GM20431 (cell line): ENCODE data around the gene SCAMP1.
"Not testable (repeated sequence)": the region's sequence is repeated elsewhere in the genome, so short reads cannot be mapped to it uniquely, and the experiment has no call there.

Source experiments
- in situ Hi-C: fragments of 300-500 bp; cut with MseI, MboI; formaldehyde crosslinking; loops from one replicate; pipeline ENCODE4 v1.15.0; 2020; ENCODE audit warnings: low sequenced_read_pairs; ENCODE audit not compliant: unreplicated experiment

The SCAMP1 gene

DNA sequence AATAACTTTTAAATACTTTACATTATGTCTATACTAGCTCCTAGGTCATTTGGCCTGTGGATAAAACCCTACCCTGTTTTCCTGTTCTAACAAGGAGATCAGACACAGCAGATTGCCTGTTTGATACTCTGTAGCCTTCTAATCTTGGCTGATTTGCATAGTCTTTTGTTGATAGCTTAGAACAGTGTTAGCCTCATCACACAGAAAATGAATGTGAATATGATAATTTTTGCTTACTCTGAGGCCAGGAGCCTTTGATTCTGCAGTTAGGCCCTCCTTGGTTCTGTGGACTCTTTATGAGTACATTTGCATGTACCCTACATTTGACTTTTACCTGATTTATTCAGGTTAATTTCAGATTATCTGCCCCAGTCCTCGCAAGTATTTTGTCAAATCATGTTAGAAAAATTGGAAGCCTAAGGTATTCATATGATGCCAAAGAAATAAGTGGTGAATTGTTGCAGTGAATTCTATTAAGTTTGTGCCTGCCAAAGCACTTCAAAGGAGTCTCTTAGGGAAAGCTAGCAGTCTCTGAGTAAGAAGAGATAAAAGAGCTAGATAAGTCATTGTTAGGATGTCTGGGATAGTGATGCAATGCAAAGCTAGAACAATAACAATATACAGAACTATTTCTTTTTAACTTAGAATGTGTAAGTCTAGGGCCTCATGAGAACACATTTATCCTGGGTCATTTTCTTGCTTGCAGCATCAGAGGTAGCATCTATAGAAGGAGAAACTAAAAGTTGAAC is 56.4 kb downstream of the SCAMP1 start:
- in situ Hi-C loops = no loop called here

DNA sequence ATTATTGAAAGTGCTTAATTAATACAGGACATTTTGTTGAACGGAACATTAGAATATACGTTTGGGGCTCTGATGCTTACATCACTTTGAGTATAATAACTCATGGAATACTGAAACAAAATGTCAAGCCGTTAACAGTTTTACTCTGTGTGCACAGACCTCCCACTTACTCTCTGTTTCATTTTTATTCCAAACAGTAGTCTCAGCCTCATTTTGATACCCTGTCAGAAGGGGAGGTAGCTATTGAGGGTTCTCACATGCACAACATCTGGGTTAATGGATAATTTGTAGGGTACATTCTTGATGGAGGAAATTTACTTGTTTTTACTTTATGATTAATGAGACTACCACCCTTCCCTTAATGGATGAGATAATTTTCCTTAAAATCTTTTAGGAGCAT is 59.0 kb downstream of the SCAMP1 start:
- in situ Hi-C loops = no loop called here

DNA sequence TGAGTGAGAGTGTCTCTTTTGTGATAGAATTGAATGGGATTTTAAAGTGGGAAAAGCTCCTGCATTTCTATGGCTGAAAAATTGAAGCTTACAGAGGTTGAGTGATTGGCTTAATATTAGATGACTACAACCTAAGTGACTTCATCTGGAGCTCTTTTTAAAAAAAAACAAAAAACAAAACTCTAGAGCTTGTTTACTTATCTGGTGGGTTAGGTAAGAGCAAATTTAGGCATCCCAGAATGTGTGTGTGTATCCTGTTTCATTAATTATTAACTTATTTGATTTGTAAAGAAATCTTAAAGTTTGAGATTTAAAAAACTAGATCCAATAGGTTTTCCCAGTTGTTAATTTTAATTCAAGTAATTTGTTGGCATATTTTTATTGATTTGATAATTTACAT is 60.1 kb downstream of the SCAMP1 start:
- in situ Hi-C loops = no loop called here

DNA sequence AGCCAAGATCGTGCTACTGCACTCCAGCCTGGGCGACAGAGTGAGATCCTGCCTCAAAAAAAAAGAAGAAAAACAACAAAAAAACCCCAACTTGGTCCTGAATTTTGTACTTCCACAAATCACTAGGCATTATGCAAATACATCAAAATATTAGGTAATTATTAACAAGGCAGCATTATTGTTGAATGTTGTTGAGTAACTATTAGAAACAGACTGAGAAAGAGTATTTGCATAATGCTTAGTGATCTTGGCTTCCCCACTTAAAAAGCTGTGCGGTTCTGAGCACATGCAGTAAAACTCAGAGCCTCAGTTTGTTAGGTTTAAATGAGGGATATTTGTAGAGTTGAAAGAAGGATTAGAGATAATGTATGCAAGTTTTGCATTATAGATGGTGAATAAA is 64.2 kb downstream of the SCAMP1 start:
- in situ Hi-C loops = no loop called here

DNA sequence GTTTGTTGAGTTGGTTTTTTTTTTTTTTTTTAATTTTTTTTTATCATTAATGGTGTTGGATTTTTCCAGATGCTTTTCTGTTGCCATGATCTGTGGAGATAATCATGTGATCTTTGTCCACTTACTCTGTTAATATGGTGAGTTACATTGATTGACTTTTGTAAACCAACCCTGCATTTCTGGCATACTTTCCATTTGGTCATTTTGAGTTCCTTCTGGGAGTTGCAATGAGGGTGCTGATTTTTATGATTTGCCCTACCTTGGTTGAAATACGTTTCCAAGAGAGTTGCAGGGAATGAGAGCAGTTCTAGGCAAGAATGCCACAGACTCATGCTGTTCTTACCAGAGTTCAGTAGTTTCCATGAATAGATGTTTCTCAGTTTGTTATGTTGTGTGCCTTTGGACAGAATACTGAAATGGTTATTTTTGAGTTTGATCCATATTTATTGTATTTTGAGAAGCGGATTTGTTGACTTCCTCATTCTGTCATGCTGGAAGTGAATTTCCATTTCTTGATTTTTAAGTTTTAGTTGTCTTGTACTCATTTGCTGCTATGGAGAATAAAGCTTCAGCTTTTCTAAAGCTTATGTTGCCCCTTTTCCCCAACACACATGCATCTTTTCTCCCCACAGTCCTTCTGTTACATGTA is 69.0 kb downstream of the SCAMP1 start:
- in situ Hi-C loops = no loop called here

DNA sequence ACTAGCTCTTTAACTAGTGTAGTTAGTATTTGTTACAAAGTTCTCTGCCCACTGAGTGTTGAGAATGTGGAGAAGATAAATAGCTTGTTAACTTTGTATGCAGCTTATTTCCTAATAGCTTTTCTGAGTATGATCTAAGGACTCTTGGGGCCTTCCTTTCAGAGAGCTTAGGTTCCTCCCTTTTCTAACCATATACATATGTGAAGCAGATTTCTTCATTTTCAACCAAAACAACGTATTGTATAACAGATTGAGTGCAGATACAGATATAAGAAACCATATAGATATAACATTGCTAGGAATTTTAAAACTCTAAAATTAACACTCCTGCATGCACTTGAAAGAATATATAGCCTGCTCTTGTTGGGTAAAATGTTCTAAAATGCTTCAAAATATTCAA is 70.4 kb downstream of the SCAMP1 start:
- in situ Hi-C loops = no loop called here

DNA sequence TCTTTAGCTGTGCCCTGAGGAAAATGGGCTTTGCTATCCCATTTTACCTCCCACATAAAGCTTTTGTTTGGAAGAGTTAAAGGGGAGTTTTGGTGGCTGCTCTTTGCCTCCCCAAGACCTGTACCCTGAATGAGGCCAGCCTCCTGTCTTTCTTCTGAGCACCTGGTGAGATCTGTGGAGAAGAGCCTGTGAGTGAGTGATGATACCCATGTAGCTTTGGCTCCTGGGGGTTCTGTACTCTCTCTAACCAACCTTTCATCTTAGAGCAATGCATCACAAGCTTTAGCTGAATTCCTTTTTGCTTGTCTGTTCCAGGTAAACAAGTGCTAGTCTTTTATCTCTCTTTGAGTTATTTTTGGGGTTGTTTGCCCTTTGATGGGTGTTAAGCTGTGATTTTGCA is 73.6 kb downstream of the SCAMP1 start:
- in situ Hi-C loops = no loop called here

DNA sequence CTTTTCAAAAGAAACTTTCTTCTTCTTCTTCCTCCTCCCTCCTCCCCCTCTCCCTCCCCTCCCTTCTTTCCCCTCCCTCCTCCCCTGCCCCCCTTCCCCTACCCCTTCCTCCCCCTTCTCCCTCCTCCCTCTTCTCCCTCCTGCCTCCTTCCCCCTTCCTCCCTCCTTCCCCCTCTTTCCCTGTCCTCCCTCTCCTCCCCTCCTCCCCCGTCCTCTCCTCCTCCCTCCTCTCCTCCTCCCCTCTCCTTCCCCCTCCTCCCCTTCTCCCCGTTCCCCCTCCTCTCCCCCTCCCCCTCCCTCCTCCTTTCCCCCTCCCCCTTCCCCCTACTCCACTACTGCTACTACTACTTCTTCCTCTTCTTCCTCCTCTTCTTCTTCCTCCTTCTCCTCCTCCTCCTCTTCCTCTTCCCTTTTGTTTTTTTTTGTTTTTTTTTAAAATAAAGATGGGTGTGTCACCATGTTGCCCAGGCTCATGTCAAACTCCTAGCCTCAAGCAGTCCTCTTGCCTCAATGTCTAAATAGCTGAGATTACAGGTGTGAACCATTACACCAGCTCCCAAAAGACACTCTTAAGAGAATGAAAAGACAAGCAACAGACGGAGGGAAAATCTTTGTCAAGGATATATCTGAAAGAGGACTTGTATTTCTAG is 87.5 kb downstream of the SCAMP1 start:
- in situ Hi-C loops = no loop called here

DNA sequence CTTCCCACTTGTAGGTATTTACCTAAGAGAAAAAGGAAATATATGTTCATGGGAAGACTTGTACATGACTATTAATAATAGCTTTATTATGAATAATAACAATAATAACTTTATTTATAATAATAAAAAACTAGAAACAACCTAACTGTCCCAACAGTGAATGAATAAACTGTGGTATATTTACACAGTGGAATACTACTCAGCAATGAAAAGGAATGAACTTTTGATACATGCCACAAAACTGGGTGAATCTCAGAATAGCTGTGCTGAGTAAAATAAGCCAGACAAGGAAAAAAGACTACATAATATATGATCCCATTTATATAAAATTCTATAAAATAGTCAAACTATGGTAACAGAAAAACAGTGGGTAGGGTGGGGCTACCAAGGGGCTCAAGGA is 88.7 kb downstream of the SCAMP1 start:
- in situ Hi-C loops = no loop called here

DNA sequence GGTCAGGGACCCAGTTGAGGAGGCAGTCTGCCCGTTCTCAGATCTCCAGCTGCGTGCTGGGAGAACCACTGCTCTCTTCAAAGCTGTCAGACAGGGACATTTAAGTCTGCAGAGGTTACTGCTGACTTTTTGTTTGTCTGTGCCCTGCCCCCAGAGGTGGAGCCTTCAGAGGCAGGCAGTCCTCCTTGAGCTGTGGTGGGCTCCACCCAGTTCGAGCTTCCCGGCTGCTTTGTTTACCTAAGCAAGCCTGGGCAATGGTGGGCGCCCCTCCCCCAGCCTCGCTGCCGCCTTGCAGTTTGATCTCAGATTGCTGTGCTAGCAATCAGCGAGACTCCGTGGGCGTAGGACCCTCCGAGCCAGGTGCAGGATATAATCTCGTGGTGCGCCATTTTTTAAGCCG is 97.1 kb downstream of the SCAMP1 start:
- in situ Hi-C loops = not testable (repeated sequence)

DNA sequence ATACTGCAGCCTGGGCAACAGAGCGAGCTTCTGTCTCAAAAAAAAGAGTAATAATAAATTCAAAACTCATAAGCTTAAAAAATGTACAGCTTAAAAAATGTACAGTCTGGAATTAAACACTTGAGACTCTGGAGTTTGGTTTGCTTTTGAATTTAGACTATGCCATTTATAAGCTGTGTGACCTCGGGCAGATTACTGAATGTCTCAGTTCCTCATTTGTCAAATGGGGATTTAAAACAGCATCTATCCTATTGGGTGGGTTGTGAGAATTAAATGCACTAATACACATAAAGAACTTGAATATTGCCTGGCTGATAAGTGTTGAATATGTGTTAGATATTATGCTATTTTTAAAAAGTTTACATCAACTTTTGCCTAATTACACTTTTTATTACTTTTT is 98.4 kb downstream of the SCAMP1 start:
- in situ Hi-C loops = no loop called here

DNA sequence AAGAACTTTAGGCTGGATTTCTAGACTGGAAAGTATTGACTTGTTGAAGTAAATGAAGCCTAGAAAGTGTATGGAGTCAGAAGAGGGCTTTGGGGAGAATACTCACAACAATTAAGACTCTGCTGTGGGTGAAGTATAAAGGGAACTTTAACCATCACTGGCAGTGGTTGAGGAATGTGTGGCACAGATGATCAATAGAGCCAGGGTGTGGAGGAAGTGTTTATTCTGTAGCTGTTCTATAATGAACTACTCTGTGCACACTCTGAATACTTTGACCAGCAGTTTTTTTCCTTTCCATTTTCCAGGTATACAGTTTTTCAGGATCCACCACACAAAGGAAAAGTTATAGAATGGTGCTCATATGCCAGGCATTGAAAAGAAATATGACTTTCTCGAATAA is 106.7 kb downstream of the SCAMP1 start:
- in situ Hi-C loops = no loop called here

DNA sequence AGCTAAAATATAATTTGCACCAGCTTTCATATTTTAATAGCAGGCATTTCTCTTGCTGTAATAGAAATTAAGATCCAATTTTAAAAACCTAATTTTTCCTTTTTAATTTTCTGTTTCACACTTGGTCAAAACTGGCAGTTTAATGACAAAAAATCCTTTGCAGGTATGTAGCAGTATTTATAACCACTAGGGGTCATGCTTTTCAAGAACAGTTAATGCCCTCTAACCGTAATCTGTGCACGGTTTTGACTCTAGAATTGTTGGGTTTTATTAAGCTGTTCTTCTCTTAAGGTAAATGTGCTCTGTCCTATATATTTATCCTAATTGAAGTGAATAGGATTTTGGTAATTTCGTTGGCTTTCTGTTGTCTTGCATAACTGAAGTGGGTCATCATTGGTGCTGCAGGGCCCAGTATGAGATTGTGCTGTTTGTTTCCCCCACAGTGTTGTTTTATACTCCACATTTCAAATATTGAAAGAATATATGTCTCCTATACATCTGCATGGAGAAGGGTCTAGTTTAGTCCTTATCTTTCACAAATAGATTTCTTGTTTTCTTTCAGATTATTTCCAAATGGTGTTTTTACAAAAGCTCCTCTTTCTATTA is 107.4 kb downstream of the SCAMP1 start:
- in situ Hi-C loops = no loop called here

DNA sequence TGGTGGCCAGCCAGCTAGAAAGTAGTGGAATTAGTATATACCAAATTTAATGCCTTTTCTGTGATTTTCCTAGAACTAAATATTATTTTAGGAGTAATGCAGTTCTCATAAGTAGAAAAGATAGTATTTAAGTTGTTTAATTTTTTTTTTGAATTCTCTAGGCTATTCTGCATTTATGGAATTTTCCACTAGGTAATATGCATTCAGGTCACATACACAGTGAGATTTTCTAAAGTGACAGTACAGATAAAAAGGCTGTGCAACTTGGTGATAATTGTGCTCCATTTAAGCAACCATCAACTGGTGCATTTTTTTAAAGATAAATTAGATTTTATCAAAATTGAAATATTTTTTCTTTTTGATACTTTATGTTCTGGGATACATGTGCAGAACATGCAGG is 111.5 kb downstream of the SCAMP1 start:
- in situ Hi-C loops = no loop called here

DNA sequence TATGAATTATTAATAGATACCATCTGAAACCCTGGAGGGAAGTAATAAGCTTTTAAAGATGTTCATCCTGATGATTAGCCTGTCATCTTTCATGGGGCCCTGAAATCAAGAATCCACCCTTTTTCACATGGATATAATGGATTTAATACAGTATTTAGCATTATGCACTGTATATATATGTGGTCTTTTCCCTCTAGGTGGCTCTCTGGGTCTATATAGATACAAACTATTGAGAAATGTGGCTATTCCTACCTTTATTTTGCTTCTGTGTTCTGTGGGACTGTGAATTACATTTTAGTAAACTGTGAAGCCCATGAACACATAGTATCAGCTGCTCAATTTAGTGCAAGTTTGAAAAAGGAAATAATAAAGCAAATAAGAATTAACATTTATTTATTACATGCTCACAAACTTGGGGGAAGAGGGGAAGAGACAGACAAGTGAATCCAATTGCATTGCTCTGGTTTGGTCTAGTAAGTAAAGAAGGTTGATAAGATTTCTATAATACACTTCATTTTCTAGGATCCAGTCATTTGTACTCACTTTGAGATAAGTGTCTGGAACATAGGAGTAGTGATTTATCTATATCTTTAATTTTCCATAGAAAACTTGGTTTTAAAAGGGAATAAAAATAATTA is 112.2 kb downstream of the SCAMP1 start:
- in situ Hi-C loops = no loop called here

DNA sequence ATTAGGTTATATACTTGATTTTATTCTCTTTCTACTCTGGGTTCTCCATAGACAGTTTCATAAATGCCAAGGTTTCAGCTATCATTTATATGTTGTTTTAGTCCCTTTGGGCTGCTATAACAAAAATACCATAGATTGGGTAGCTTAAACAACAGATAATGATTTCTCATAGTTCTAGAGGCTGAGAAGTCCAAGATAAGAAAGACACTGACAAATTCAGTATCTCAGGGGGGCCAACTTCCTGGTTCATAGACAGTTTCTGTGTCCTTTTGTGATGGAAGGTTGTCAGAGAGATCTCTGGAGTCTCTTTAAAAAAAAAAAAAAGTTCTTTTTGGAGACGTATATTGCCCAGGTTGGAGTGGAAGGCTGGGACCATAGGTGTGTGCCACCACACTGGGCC is 113.3 kb downstream of the SCAMP1 start:
- in situ Hi-C loops = no loop called here

DNA sequence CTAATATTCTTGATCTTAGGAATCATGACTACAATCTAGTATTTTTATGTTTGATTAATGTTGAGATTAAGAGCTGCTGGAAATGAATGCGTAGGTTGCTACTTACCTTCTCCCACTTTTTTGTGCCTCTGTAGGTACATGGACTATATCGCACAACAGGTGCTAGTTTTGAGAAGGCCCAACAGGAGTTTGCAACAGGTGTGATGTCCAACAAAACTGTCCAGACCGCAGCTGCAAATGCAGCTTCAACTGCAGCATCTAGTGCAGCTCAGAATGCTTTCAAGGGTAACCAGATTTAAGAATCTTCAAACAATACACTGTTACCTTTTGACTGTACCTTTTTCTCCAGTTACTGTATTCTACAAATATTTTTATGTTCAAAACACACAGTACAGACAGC is 115.0 kb downstream of the SCAMP1 start:
- in situ Hi-C loops = no loop called here

DNA sequence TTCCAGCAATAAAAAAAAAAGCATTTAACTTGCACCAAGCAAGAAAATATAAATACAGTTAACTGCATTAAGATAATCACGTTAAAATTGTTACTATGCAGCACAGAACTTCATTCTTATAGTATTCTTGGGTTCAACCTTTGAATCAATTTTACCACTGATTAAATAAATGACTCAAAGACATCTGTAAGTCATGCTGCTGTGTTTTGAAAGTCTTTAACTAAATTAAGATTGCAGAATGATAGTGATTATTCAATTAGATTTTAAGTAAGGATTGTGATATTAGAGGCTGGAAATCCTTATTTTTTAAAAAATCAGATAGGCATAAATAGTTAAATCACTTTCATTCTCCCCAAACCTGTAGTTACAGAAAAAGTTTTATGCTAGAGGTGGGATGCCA is 116.4 kb downstream of the SCAMP1 start:
- in situ Hi-C loops = no loop called here

DNA sequence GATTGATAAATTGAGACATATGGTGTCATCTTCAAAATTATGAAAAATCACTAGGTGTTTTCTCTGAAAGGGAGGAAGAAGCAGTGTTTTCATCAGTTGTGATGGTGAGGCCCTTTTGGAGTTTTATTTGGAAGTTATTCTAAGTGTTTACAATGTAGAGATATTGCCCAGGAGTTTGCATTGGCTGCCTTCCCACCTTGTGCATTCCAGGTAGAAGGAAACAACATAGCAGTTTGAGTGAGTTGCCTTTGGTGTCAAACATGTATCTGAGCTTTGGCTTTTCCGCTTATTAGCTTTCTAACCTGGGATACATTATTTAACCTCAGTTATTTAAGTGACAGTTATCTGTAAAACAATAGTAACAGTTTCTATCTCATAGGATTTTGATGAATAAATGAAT is 122.5 kb downstream of the SCAMP1 start:
- in situ Hi-C loops = no loop called here

DNA sequence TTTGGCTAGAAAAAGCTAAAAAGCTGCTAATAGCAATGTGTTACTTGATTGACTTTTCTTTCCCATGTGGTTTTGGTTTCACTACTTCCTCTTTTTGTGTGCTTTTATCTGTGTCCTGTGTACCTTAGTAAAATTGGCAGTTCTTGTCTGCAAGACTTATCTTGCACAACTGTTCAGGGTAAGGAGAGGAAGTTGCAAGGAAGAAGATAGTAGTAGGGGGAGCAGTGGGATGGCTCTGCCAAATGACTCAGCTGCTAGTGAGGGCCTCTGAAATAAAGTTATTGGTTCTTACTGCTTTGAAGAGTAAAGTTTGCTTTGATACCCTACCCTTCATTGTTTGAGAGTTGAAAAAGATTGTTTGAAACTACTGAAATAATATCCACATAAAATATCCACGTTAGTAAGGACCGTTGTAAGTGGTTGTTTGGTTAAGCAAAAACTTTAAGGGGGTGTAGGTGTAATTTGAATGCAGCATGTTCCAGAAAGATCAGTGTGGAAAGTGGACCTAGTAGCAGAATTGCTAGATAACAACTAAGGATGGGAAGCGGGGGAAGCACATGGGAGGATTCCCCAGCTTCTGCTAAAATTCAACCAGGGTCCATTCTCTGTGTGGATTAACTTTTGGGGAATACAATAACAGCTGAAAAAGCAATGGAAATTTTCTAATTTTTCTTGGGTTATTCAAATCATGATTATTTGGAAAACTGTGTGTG is 123.5 kb downstream of the SCAMP1 start:
- in situ Hi-C loops = no loop called here
